Kidney (tissue), 14 donors: Measurements from ENCODE around the gene MYEF2. TPM values are rescaled to one million over a fixed set of nuclear protein-coding genes. Genes with fewer than 3 reads are reported as not detected.
A peak's percentile ranks its signal among the peaks of the same experiment; 100 is the strongest.

Experiments used
- DNase-seq, 5 donors: peaks; one replicate each; pipeline ENCODE4 v3.0.0-alpha.2; 2013 to 2020
- FAIRE-seq: peaks from 2 replicates; lab custom pipeline; 2012; peaks lifted over from hg19 to GRCh38; lab: Jason Lieb, UNC
- H3K27ac ChIP-seq, 2 donors: one replicate each; pipeline ENCODE4 v1.7.0; 2013; ENCODE audit warnings: low read depth in 2 of 2, low read length in 2 of 2, inconsistent platforms in 1 of 2
- H3K27me3 ChIP-seq: one replicate; pipeline ENCODE4 v1.7.1; 2013; ENCODE audit warnings: low read length, inconsistent platforms; ENCODE audit not compliant: control insufficient read depth, insufficient read depth
- H3K36me3 ChIP-seq, 3 donors: one replicate each; pipeline versions ENCODE4 v1.7.0 to v1.7.1; 2013; ENCODE audit warnings: low read length in 3 of 3, control low read depth in 1 of 3, inconsistent platforms in 1 of 3; ENCODE audit not compliant: insufficient read depth in 3 of 3, control insufficient read depth in 2 of 3
- H3K4me1 ChIP-seq, 3 donors: one replicate each; pipeline versions ENCODE4 v1.7.0 to v1.7.1; 2013; ENCODE audit warnings: low read length in 3 of 3, inconsistent platforms in 1 of 3, low read depth in 1 of 3; ENCODE audit not compliant: control insufficient read depth in 2 of 3, insufficient read depth in 2 of 3
- H3K4me3 ChIP-seq, 3 donors: one replicate each; pipeline versions ENCODE4 v1.7.0 to v1.8.1; 2013; ENCODE audit warnings: low read length in 3 of 3, control low read depth in 1 of 3, inconsistent platforms in 1 of 3
- H3K9ac ChIP-seq, 3 donors: one replicate each; pipeline versions ENCODE4 v1.7.0 to v1.7.1; 2013; ENCODE audit warnings: low read length in 3 of 3, control low read depth in 1 of 3, inconsistent platforms in 1 of 3
- H3K9me3 ChIP-seq, 3 donors: one replicate each; pipeline versions ENCODE4 v1.7.0 to v1.7.1; 2013; ENCODE audit warnings: low read length in 3 of 3, control low read depth in 1 of 3, inconsistent platforms in 1 of 3; ENCODE audit not compliant: control insufficient read depth in 2 of 3, insufficient read depth in 1 of 3
- intact Hi-C: fragments of 100-400 bp; cut with DNase I; formaldehyde crosslinking; loops from one replicate; pipeline ENCODE4 v1.11.1; 2022
- polyA plus RNA-seq: library from polyadenylated mRNA; stranded (reverse); fragments of 350-450 nt; fragmentation: Illumina TruSeq; extraction: RNeasy Lipid Tissue Mini Kit (QIAGEN cat#74804); gene quantifications from one replicate; pipeline ENCODE4 v1.2.3, GENCODE V29; 2014; ENCODE audit warnings: low read depth, low replicate concordance; ENCODE audit not compliant: insufficient read depth
- total RNA-seq: library from RNA; stranded (reverse); fragmentation: NEBNext Ultra II Directional; extraction: Animal tissue kit (Norgen Biotek cat#: 25700); gene quantifications from one replicate; pipeline ENCODE4 v1.2.1, GENCODE V29; 2021
- TF ChIP-seq, protein P1 (sequence below): IDR thresholded peaks from 3 replicates; pipeline ENCODE4 v1.5.1; 2012; ENCODE audit warnings: mild to moderate bottlenecking, moderate library complexity, borderline replicate concordance; ENCODE audit not compliant: insufficient read depth; ENCODE audit errors: extremely low read depth
- donor health status: control.
- donor health status: control.
- donor health status: control.
- donor health status: control.
- donor health status: control.
- donor health status: DM: yes; HTN: yes; CAD: no.
- donor health status: Normal renal cell carcinoma (clear cell type).

The MYEF2 gene
- total and polyA plus RNA-seq, 2 donors from 2014 or later = 17.6 to 46.3 TPM

DNA sequence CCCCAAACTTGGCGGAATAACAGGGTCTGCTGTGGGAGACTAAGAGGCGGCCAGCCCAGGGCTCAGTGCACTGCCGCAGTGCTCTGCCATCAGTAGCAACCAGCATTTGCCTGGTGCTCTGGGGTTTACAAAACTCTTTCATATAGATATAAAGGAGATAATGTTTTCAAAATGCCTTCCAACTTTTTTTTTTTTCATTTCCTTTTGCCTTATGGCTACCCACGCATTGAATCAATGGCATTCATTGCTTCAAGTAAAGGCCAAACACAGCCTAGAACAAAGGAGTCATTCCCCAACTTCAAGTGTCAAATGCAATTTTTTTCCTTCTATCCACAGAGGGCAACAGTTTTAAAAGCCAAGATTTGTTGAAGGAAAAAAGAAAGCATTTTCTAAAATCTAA lies 68.9 kb downstream of the MYEF2 start:
- intact Hi-C loops = no loop called here
- Histone ChIP-seq H3K9ac (no peak overlapping the region), H3K27me3 (no peaks in the 10 kb centered on the region), H3K27ac (no peak overlapping the region), H3K9me3 (no peaks in the 10 kb centered on the region), H3K4me3 (no peak overlapping the region), H3K36me3 (no peaks in the 10 kb centered on the region), H3K4me1 (peaks cover 0 to 10% (median 3%) of the 10 kb centered on the region in 3 donors)
- no peak for FAIRE-seq
- no peak for DNase-seq
- TF ChIP-seq, protein P1, sequence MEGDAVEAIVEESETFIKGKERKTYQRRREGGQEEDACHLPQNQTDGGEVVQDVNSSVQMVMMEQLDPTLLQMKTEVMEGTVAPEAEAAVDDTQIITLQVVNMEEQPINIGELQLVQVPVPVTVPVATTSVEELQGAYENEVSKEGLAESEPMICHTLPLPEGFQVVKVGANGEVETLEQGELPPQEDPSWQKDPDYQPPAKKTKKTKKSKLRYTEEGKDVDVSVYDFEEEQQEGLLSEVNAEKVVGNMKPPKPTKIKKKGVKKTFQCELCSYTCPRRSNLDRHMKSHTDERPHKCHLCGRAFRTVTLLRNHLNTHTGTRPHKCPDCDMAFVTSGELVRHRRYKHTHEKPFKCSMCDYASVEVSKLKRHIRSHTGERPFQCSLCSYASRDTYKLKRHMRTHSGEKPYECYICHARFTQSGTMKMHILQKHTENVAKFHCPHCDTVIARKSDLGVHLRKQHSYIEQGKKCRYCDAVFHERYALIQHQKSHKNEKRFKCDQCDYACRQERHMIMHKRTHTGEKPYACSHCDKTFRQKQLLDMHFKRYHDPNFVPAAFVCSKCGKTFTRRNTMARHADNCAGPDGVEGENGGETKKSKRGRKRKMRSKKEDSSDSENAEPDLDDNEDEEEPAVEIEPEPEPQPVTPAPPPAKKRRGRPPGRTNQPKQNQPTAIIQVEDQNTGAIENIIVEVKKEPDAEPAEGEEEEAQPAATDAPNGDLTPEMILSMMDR = no peak

DNA sequence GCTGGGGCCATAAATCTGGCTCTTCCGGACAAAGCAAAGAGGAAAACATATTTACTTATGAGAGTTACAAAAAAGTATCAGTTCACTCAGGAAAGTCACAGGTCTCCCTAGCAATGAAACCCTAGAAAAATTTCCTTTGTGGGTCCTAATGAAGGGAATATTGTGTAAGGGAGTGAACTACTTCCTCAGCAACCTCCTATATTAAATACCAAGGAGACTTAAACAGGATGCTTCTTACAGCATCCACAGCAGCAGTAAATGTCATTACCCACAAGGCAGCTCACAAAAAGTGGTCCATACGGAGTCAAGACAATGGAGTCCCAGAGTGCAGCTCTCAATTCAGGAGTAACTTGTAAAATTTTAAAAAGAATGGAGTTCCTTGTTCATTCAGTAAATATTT lies 72.2 kb downstream of the MYEF2 start:
- TF ChIP-seq, protein P1 = no peak
- DNase-seq = no peak
- Histone ChIP-seq H3K4me3 (no peak overlapping the region), H3K9ac (no peak overlapping the region), H3K9me3 (no peaks in the 10 kb centered on the region), H3K27ac (no peak overlapping the region), H3K27me3 (no peaks in the 10 kb centered on the region), H3K4me1 (peaks cover 0 to 10% (median 0%) of the 10 kb centered on the region in 3 donors), H3K36me3 (no peaks in the 10 kb centered on the region)
- intact Hi-C loops = no loop called here
- no peak for FAIRE-seq

DNA sequence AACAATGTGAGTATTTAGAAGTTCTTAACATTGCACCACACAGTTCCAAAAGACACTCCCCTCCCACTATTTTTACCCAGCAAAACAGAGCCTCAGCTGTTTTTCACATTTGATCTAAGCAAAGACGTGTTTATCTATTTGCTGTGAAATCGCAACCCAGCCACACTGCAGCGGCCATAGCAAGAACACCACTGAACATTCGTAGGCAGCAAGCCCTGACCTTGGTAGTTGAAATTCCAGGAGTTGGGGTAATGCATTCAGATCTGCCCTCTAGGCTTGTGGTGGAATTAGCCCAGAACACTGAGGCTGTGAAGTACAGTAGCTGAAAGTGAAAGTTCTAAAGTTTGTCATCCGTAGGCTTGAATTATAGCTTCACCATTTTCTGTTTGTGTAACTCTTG lies 74.4 kb downstream of the MYEF2 start:
- peak overlapping the region in 1 of 3 donors; percentile 15 for H3K4me3 ChIP-seq
- H3K36me3 ChIP-seq = no peaks in the 10 kb centered on the region
- H3K9me3 ChIP-seq = no peaks in the 10 kb centered on the region
- H3K9ac ChIP-seq = peak overlapping the region in 1 of 3 donors; percentile 31
- DNase-seq (no peak), FAIRE-seq (no peak)
- no peaks in the 10 kb centered on the region for H3K4me1 ChIP-seq
- H3K27ac ChIP-seq = no peak overlapping the region
- intact Hi-C loops = no loop called here
- TF ChIP-seq, protein P1 = no peak
- H3K27me3 ChIP-seq = no peaks in the 10 kb centered on the region

DNA sequence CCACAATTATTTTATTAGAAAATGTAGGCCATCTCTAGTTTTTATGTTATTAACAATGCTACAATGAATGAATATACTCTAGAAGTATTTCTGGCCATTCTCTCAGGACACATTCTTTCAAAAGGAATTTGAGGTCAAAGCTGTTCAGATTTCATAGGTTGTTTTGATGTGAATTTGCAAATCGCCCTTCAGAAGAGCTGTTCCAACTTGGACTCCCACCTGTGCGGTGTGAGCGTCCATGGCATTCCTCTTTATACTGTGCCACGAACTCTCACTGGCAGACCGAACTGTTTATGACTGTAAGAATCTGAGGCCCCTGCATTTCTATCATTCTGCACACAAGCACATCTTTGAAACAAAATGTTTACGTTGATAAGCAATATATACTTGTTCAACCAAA lies 75.9 kb downstream of the MYEF2 start:
- Histone ChIP-seq H3K27ac (no peak overlapping the region), H3K9ac (no peak overlapping the region), H3K4me3 (no peak overlapping the region), H3K9me3 (no peaks in the 10 kb centered on the region), H3K27me3 (no peaks in the 10 kb centered on the region), H3K36me3 (no peaks in the 10 kb centered on the region), H3K4me1 (no peaks in the 10 kb centered on the region)
- FAIRE-seq (no peak), DNase-seq (no peak)
- intact Hi-C loops = no loop called here
- TF ChIP-seq, protein P1 = no peak
